Measurements from ENCODE around the gene SLC25A34.
A peak's percentile ranks its signal among the peaks of the same experiment; 100 is the strongest.

Gene SLC25A34

DNA sequence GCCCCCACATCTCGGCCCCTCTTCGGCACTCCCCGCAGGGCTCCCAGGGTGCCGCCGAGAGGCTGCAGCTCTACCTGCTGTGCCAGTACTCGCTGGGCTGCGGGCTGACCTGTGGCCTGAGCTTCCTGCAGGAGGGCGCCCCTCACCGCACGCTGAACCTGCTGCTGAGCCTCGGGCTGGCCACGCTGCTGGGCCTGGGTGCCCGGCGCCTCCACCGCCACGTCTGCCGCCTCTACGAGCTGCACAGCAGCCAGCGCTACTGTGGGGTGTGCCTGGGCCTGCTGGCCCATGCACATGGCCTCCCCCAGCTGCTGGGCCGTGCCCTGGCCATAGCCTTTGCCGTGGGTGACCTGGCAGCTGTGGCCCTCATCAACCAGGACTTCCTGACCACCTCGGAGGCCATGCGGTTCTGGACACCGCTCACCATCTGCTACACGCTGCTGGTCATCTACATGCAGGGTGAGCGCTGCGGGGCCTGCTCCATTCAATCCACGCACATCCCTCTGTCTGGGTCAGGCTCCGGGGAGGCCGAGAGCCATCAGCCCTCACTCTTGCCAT, 8.1 kb downstream of the SLC25A34 start:
- Histone ChIP-seq H3K27ac (peak overlapping the region in 1 of 2 donors; percentile 22), H3K4me3 (no peak overlapping the region)
- DNase-seq (ENCODE audit: low spot score) = no peak
- TF ChIP-seq, protein P1, sequence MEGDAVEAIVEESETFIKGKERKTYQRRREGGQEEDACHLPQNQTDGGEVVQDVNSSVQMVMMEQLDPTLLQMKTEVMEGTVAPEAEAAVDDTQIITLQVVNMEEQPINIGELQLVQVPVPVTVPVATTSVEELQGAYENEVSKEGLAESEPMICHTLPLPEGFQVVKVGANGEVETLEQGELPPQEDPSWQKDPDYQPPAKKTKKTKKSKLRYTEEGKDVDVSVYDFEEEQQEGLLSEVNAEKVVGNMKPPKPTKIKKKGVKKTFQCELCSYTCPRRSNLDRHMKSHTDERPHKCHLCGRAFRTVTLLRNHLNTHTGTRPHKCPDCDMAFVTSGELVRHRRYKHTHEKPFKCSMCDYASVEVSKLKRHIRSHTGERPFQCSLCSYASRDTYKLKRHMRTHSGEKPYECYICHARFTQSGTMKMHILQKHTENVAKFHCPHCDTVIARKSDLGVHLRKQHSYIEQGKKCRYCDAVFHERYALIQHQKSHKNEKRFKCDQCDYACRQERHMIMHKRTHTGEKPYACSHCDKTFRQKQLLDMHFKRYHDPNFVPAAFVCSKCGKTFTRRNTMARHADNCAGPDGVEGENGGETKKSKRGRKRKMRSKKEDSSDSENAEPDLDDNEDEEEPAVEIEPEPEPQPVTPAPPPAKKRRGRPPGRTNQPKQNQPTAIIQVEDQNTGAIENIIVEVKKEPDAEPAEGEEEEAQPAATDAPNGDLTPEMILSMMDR (IDR thresholded peaks at IDR 0.05) = no peak

DNA sequence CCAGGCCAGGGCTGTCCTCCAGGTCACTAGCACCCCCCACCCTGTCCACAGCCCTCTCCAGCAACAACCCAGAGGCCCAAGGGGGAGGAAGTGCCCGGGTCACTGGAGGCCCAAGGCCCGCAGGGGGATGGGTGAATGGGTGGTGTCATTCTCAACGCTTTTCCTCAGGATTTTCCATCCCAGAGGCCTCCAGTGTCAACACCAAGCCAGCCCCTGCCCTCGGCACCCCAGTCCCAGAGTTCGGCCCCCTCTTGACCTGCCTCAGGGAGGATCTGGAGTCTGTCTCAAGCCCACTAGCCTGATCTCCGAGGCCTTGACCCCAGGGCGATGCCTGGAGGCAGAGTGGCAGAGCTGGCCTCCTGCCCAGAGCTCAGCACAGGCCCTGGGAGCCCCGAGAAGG, 11.3 kb downstream of the SLC25A34 start:
- TF ChIP-seq, protein P1 (IDR thresholded peaks at IDR 0.05) = no peak
- Histone ChIP-seq H3K27ac (peak overlapping the region; percentile 85 to 97), H3K4me3 (peak overlapping the region; percentile 63)
- no peak for DNase-seq (ENCODE audit: low spot score)

DNA sequence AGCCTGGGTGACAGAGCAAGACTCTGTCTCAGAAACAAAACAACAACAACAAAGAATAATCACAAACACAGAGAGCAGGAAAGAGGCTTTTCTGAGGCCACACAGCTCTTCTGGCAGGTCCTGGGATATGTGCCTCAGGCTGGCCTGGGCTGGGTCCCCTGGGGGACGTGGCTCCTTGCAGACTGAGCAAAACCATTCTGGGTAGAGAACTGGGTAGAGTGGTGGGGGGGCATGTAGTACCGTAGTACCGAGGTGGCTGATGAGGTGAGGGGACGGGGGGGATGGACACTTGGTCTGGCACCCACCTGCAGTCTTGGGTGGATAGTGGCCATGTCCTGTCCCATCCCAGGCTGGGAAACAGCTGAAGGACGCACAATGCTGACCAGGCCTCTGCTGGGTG, 12.2 kb downstream of the SLC25A34 start:
- TF ChIP-seq, protein P1 (IDR thresholded peaks at IDR 0.05) = no peak
- Histone ChIP-seq H3K4me3 (peak overlapping the region; percentile 63), H3K27ac (peak overlapping the region; percentile 85 to 97)
- DNase-seq (ENCODE audit: low spot score) = no peak

DNA sequence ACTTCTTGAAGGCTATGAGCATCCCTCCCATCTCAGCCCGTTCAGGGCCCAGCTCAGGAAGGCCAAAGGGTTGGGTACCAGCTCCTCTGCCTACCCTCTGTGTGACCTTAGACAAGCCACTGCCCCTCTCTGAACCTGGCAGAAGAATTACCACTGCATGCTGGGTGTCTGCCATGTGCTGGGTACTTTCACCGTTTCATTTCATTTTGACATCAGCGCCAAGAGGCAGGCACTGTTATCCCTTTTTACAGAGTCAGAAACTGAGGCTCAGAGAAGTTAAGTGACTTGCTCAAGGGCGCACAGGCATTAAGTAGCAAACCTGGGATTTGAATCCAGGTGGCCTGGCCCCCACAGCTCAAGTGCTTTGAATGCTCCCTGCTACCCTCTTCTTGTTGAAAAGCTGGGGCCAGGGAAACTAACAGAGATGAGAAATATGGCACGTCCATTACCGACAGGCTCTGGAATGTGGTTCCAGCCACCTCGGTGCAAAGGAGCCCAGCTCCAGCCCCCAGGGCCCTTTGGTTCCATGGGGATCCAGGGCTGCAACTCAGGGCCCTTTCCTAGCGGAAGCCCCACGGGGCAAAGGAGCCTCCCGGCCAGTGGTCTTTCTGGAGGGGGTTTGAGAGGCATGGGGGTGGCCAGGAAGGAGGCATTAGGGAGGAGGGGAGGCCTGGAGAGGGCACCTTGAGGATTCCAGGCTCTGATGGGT, 12.8 kb downstream of the SLC25A34 start:
- H3K27ac ChIP-seq = peak overlapping the region; percentile 85 to 97
- TF ChIP-seq, protein P1 (IDR thresholded peaks at IDR 0.05) = no peak
- DNase-seq (ENCODE audit: low spot score) = no peak
- H3K4me3 ChIP-seq = peak overlapping the region; percentile 63

DNA sequence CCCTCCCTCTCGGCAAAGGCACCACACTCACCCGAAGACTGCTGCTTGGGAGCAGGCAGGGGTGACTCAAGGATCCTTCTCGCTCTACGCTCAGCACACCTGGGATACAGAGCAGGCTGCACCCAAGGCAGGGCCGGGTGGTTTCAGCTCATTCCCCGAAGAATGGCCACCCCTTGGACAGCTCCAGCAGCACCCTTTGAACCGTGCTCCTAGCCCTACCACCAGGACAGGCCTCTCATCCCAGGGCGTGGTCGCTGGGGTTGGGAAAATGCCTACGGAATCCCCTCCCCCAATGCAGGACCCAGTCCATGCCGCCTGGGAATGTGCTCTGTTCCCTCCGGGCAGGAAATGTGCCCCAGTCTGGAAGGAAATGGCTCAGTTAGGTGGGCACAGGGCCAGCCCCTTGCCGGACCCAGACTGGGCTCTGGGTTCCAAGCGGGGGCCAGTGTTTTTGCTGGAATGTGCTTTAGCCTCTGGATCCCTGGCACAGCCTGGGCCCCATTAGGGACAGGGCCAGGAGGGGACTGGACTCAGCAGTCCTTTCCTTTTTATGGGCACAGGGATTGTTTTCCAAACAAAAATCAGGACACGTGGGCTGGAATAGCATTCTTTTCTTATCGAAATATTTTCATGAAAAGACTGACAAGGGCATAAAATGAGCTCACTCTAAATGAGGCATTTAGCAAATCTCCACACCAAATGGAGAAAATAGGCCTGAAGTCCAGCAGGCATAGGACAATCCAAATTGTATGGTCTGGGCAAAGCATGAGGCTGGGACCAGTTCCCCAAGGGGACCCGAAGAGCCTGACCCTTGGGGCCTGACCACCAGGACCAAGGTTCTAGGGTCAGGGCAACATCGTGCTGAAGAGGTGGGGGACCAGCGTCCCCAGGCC, 13.6 kb downstream of the SLC25A34 start:
- Histone ChIP-seq H3K27ac (peak overlapping the region; percentile 85 to 97), H3K4me3 (peak overlapping the region; percentile 63)
- peak; percentile 94 for DNase-seq (ENCODE audit: low spot score)
- TF ChIP-seq, protein P1 (IDR thresholded peaks at IDR 0.05) = no peak

DNA sequence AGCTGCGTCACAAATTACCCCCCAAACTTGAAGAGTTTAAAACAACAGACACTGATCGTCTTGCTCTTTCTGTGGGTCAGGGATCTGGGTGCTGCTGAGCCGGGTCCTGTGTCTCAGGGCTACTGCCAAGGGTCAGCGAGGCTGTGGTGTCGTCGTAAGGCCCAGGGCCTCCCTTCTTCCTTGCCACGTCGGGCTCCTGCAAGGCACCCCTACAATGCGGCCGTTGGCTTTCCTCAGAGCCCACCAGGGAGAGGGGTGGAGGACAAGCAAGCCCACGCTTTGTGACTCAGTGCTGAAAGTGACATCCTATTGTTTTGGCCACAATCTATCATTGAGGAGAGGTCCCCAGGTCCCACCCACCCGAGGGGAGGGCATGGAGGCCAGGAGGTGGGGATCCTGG, 14.9 kb downstream of the SLC25A34 start:
- peak overlapping the region; percentile 85 to 97 for H3K27ac ChIP-seq
- TF ChIP-seq, protein P1 (IDR thresholded peaks at IDR 0.05) = no peak
- DNase-seq (ENCODE audit: low spot score) = no peak
- H3K4me3 ChIP-seq = no peak overlapping the region

All from coronary artery (tissue), 2 donors.